ENCODE measurements around the gene HSD17B2.

Gene HSD17B2

GRCh38 chr16:82020051-82020450, 15.0 kb upstream of the HSD17B2 start:
- DNase-seq: no peak

DNA sequence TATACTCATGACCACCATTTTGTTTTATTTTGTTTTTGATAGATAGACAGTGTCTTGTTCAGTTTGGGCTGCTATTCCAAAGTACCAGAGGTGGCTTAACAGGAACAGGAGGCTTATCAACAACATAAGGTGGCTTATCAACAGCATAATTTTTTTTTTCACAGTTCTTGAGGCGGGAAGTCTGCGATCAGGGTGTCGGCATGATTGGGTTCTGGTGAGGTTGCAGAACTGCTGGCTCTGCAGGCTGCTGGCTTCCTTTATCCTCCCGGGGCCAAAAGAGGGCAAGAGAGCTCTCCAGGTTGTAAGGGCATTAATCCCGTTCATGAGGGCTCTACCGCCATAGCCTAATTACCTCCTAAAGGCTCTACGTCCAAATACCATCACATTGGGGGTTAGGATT, 11.8 kb upstream of the HSD17B2 start:
- no peak for DNase-seq

- DNase-seq: no peak
Observed at GRCh38 chr16:82024316-82024715, 10.7 kb upstream of the HSD17B2 start.

DNA sequence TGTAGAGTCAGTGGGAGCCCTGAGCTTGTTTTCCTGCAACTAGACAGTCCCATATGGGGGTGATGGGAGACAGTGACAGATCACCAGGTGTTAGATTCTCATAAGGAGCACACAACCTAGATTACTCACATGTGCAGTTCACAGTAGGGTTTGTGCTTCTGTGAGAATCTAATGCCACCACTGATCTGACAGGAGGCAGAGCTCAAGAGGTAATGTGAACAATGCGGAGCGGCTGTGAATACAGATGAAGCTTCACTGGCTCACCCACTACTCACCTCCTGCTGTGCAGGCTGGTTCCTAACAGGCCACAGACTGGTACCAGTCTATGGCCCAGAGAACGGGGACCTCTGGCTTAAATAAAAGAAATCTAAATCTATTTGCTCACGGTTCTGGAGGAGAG, 10.2 kb upstream of the HSD17B2 start:
- DNase-seq: no peak

DNA sequence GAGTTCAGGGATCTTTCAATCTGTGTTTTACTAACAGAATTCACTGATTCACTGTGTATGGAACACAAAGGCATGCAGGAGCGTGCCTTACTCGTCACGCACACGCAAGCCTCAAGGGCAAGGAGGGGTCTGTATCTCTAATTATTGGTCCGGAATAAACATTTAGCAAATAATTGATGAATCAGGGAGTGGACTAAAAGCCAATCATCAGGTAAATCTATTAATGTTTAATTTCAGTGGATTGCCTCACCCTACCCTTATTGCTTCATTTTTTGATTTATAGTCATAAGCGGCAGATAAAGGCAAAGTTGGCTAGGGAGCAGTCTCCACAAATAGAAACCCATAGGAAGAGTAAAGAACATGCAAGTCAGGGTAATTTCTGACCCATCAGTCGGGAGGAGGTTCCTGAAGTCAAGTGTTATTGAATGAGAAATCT, 7.4 kb upstream of the HSD17B2 start:
- no peak for DNase-seq

DNA sequence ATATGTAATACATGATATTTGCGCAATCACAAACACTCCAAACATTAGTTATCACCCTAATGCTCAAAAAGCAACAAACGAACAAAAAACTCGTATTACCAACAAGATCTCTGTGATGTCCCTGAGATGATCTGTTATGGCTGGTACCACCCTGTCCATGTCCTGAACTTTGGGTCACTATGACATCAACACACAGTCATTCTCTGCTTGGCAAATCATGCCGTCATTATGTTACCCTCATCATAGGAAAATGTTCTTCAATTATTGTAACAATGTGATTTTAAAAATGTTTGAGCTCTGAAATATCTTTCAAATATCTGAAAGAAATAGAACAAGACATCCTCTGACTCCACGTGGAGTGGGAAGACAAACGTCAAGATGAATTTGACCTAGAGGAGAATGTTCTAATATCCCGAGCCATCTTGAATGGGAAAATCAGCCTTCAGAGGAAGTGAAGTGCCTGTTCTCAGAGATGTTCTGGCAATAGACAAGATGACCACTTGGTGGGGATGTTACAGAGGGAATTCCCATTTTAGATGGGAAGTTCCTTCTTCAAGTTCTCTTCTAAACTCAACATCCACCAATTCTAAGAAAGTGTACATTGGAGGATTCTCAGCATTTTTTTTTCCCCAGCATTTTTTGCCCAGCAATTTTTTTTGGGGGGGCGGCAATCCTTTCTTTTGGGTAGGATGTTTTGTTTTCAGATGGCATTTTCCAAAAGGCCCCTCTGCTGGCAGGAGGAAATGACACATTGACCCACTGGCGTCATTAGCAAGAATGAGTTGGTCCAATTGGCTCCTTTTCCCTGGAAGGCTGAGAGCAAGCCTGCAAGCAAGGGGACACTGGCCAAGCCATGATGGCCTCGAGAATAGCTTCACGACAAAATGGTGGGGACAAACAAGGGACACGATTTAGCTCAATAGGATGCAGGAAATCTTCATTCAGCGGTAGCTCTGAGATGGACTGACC, 3.7 kb upstream of the HSD17B2 start:
- no peak for DNase-seq

DNA sequence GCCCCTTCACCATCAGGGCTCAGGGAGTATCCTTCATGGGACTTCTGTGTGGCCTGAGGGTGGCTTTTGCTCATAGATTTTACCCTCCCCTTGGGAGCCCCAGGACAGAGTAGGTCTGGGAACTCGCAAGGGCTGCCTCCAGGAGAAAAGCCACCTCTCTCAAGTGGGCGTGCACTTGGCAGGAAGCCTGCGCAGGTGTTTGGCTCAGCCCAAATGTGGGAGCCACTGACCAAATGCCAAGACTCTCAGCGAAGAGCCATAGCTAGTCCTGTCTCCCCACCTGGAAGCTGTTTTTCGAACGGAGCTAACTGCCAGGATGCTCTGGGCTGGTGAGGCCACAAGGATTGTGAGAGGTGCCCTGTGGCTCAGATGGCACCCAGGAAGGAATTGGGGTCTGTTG, 2.0 kb upstream of the HSD17B2 start:
- DNase-seq: no peak

DNA sequence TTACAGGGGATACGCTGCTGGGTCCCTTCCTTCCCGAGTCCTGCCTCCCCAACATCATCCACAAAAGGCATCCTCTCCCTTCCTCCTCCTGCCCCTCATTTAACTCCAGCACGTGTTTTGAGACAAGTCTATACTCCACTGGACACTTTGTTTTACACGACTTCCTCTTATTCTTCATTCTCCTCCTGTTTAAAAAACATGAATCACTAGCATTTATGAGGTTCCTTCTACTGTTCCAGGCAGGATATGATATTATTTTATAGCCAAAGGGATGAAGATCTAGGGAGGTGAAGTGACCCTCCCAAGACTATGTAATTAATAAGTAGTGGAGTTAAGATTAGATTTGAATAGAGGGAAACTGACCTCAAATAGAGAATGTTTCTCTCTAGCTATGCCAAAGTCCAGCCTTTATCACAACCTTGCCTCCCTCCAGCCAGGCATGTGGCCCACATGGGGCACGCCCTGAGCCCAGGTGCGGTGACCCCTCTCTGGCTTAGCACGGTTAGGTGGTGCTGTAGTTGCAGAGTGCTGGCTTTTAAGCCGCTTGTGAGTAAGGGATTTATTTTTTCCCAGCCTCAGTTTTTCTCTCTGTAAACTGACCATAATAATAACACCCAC, 1.3 kb upstream of the HSD17B2 start:
- DNase-seq: no peak

GRCh38 chr16:82037251-82037650, 2.2 kb downstream of the HSD17B2 start:
- no peak for DNase-seq

GRCh38 chr16:82037666-82038065, 2.6 kb downstream of the HSD17B2 start:
- no peak for DNase-seq

GRCh38 chr16:82040296-82040695, 5.2 kb downstream of the HSD17B2 start:
- no peak for DNase-seq

- DNase-seq: no peak
Observed at GRCh38 chr16:82041542-82041941, 6.5 kb downstream of the HSD17B2 start.

GRCh38 chr16:82042144-82042543, 7.1 kb downstream of the HSD17B2 start:
- DNase-seq: no peak

DNA sequence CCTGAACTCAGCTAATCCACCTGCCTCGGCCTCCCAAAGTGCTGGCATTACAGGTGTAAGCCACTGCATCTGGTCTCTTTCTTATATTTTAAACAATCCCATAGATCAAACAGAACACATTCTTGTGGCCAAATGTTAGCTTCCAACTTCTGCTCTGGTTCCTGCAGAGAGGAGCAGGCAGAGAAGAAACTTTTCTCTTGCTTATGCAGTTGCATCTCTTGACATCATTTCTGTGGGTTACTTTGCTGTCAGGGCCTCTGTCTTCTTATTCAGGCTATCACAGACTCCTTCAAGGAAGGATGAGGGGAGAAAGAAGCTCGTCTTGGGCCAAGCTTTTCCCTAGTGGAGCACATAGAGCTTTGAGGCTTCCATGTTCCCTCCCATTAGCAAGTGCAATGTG, 7.8 kb downstream of the HSD17B2 start:
- DNase-seq: no peak

GRCh38 chr16:82043680-82044584, 8.9 kb downstream of the HSD17B2 start:
- no peak for DNase-seq

DNA sequence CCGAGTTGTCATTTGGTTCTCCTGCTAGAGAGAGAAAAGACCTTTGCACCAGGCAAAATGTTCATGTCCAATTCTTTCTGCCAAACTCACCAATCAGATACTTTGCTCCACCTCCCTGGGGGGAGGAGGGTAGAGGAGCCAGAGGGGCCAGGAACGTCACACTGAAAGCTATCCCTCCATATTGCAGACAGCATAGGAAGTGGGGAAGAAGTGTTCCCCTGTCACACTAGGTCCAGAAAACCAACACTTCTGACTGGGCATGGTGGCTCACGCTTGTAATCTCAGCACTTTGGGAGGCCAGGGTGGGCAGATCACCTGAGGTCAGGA, 9.5 kb downstream of the HSD17B2 start:
- no peak for DNase-seq

DNA sequence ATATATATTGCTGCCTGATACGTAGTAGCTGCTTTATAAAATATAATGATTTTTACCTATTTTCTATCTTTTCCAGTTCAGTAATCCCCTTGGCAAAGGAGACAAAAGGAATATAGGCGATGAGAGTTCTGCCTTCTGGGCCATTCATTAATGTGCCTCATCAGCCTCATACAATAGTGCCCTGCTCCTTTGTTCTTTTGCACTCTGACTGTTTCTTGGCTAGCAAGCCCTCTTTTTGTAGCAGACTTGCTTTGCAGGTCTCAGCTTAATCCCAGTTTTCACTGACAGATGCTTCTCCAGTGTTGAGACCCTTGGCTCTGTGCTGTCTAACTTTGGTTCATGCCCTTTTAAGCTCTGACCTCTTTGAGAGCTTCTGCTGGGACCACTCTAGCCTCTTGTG, 10.4 kb downstream of the HSD17B2 start:
- no peak for DNase-seq

- DNase-seq: no peak
Observed at GRCh38 chr16:82046541-82046940, 11.5 kb downstream of the HSD17B2 start.

DNA sequence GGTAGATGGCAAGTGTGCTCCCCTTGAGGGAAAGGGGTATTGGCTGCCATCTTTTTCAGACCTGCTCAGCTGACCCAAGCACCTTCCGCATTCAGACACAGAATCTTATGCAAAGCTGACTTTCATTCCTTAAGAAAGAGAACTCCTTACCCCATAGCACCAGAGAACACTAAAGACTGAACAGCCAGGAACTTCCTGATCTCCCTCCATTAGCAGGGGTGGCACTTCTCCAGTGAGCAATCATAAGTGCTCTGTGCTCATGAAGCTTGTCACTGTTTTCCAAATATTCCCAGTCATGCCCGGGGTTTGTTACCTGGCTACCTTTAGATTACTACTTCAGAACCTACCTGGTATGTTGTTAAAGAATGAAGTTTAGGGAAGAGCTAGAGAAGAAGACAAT, 11.9 kb downstream of the HSD17B2 start:
- DNase-seq: no peak

- DNase-seq: no peak
Observed at GRCh38 chr16:82047374-82047773, 12.3 kb downstream of the HSD17B2 start.

GRCh38 chr16:82047787-82048186, 12.7 kb downstream of the HSD17B2 start:
- DNase-seq: no peak

DNA sequence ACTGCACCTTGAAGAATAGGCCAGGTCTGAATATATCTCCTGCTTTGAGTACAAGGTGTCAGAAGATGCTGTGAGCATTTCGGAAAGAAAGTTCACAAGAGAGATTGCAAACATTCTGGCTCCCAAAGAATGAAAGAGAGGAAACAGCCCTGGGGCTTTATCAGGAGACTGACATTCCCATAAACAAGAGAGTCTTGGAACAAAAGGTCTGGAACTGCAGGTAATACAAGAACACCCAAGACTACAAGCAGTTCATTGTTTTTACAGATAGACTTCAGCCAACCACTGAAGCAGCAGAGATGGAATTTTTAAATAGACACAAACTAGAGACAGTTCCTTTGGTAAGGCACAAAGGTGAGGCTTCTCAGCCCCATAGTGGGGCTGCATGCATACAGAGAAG, 14.4 kb downstream of the HSD17B2 start:
- no peak for DNase-seq

DNA sequence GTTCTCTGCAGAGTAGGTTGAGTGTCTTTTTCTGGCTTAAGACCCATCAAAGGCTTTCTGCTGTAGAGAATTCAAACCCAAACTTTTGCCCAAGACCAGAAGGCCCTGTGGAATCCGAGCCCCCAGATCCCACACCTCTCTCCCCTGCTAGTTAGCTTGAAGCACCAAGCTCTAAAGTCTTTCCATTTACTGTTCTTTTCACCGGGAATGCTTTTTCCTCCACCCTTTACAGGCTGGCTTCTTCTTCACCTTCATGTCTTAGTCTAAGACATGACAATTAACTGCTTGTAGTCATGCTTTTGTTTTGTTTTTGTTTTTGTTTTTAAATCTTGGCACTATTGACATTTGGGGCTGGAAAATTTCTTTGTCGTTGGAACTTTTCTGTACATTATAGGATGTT, 15.5 kb downstream of the HSD17B2 start:
- DNase-seq: no peak

All from activated CD4-positive, alpha-beta T cell treated with anti-CD3 and anti-CD28 coated beads for 1 hour (primary cell).